ENCODE results near the gene SDC3. TPM values are rescaled to one million over a fixed set of nuclear protein-coding genes. Genes with fewer than 3 reads are reported as not detected.
"Not testable (repeated sequence)": the region's sequence is repeated elsewhere in the genome, so short reads cannot be mapped to it uniquely, and the experiment has no call there.

SDC3 gene, protein sequence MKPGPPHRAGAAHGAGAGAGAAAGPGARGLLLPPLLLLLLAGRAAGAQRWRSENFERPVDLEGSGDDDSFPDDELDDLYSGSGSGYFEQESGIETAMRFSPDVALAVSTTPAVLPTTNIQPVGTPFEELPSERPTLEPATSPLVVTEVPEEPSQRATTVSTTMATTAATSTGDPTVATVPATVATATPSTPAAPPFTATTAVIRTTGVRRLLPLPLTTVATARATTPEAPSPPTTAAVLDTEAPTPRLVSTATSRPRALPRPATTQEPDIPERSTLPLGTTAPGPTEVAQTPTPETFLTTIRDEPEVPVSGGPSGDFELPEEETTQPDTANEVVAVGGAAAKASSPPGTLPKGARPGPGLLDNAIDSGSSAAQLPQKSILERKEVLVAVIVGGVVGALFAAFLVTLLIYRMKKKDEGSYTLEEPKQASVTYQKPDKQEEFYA
- polyA plus RNA-seq (2013, experiment 1 of 2; ENCODE audit: insufficient read length): 56.8 TPM
- polyA plus RNA-seq (2013, experiment 2 of 2; ENCODE audit: insufficient read length): 58.5 TPM

DNA sequence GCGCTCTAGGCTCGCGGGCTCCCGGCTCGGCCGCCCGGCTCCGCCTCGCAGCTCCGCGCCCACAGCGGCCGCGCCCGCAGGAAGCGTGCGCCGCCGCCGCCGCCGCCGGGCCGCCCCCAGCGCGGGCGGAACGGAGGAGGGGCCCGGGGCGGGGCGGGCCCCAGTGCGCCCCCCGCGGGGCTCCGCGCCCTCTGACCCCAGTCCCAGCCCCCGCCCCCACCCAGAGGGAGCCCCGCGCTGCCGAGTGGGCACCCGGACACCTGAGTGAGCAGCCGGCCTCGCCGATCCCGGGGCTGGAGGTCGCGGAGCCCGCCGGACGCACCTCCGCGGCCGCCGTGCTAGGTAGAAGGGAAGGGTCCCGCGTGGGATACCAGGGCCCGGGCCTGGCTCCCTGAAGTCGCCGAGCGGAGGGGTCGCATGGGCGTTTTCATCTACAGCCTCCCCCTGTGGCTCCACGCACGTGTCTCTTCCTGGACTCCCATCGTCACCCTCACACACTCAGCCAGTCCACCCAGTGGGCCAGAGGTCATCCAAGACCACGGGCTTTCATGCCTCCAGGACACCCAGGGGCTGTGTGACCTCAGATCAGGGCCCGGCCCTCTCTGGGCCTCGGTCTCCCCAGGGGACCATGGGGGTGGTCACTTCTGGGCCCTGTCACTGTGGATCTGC is at the start of gene SDC3:
SDC3 (minus strand) TSS at position 63 of the 669 bp plus-strand sequence. CDS start 172 bp downstream, outside the sequence.
- DNase-seq: peak; percentile 52

DNA sequence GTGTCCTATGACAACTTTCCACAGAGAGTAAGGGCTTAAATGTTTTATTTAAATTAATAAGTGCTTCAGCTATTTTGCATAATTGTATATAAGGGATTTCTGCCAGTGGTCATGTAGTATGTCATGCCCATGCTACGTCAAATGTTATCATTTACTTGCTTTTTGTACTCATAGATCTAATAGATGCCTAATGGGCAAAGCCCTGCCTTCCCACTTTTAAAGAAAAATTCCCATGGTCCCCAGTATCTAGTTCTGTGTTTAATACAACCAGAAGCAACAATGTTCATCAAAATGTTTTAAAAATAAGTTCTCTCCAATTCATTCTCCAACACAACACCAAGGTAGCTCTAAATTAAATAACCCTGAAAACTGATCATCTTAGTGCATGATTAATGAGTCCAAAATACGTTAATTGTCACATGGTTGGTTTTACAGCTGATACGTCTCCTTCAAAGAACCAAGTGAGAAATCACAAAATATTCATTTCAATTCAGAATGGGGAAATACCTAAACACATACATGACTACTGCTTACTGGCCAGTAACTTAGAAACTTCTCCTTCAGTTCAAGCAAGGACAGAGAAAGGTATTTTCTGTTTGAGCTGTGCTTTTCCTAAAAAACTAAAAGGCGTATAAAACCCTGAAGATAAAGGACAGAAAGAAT is 49.1 kb upstream of the SDC3 start:
- DNase-seq: no peak

DNA sequence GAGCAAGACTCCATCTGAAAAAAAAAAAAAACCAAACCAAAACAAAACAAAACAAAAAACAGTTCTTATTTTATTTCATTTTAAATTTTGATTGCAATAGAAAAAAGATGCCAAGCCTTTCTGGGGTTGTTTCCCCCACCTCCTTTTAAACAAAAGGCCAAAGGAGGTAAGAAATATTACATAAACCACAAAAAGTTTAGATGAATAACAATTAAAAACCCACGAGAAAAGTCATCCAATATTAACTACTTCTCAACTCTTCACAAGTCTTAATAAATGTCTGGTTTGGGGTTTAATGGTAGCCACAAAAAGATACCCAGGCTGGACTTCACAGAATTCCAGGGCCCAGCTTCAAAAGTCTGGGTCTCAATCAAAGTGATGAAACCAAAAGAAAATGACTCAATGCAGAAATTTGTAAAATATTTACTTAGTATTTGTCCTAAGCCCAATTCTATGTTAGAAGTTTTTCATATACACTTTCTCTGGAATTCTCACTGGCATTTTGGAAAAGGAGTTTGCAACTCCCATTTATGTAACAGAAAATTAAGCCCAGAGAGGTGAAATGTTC is 47.0 kb upstream of the SDC3 start:
- DNase-seq: peak; percentile 81

DNA sequence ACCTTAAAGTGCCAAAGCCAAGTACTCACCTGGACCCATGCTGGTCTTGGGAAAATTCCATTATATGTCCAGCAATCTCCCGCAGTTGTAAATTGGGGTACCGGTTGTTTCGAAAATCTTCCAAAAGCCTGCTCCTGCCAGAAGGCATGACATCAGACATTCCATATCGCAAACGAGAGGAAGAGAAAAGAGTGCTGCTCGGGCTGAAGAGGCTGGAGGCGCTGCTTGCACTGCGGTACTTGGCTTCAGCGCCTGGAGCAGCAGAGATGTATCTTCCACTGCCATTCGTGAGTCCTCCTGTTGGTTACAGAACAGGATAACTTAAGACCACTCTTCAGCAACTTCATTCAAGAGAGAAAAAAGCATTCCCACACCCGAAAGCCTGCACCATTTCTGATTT is 45.1 kb upstream of the SDC3 start:
- no peak for DNase-seq

DNA sequence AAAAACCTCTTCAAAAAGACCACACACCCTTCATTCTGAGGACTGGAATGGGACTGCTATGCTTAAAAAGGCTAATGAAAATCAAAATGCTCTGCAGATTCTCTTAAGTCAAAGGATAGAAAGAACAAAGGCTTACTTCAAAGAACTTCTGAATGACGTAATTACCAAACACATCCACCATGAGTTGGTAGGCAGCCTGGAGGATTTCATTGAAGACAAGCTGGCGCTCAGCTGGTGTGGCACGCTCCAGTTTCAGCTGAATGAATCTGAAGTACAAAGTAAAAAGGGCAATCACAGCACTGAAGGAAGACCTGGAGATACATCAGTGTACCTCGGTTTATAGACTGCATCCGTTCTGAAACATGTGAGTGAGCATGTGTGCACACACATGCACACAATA is 43.5 kb upstream of the SDC3 start:
- no peak for DNase-seq

DNA sequence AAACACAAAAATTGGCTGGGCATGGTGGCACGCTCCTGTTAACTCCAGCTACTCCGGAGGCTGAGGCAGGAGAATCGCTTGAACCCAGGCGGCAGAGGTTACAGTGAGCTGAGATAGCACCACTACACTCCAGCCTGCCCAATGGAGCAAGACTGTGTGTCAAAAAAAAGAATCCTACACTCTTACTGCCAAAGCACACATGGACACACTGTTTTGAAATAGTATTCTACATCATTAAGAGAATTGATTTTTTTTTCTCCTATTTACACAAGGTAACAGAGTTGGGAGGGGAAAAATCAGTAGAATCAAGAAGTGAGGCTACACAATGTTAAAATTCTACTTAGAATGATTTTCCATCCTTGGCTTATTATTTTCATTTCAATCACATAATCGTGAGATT is 42.1 kb upstream of the SDC3 start:
- DNase-seq: no peak

DNA sequence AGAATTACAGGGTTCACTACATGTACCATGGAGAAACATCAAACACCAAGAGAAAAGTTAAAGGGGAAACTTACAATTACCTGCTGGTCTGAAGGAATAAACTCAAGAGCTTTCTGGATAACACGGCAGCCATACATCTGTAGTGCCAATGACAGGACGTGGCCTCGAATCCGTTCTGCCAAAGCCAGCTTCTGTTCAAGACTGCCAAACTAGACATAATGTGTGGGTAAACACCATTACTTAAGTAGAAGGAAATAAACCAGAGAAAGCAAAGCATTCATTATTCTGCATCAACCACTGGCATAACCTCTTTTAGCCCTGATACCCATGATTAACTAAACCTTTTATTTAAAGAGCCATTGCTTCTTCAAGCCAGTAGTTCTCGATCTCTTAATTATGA is 41.5 kb upstream of the SDC3 start:
- no peak for DNase-seq

DNA sequence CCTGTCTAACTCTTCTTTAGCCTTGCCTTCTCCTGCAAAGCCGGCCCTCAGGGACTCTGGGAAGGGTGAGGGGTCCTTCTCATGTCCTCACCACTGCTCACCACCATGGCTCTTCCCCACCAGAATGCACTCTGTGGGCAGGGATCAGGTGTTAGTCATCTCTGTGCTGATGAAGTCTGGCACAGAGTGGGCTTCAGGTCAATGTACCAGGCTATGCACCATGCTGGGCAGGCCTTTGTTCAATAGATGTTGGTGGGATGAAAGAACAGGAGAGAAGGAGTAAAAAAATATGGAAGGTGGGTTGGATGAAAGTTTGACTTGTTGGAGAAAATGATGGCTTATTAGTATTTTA is 40.9 kb upstream of the SDC3 start:
- not testable (repeated sequence) for DNase-seq

DNA sequence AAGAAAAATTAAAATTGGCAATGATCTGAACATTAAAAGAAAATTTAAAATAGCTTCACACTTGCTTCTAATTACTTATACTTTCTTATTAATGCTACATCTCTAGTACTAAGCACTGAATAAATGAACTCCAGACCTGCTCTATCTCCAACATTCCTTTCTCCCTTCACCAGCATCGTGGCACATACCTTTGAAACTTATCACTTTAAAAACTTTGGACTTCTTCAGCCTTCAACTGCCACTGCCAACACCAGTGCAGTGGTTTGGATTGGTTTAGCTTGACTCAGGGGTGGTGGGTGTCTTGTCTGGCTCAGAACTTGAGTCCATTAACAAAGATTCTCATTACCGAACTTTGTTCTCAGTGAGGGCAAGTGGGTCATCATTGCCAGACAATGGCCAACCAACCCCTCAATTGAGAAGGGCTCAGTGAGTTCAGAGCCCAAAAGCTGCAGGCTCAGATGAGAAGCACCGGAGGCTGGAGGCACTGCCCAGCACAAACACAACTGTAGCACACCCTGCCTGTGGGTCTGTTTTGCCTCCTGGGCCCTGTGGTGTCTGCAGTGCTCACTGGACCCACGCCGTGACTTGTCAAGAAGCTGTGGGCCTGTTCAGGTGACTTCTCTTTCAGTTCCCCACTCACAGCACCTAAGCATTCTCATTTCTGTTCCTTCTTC is 40.4 kb upstream of the SDC3 start:
- peak; percentile 53 for DNase-seq

DNA sequence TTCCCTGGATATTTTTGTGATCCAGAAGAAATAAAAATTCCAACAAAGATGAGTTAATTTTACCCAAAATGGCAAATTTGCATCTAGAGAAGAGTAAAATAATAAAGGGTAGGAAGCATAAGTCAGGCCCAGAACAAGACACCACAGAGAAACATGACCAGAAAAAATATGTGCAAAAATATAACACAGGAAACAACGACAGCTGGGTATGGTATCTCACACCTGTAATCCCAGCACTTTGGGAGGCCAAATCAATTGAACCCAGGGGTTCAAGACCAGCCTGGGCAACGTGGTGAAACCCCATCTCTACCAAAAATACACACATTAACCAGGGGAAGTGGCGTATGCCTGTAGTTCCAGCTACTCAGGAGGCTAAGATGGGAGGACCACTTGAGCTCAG is 39.7 kb upstream of the SDC3 start:
- no peak for DNase-seq

DNA sequence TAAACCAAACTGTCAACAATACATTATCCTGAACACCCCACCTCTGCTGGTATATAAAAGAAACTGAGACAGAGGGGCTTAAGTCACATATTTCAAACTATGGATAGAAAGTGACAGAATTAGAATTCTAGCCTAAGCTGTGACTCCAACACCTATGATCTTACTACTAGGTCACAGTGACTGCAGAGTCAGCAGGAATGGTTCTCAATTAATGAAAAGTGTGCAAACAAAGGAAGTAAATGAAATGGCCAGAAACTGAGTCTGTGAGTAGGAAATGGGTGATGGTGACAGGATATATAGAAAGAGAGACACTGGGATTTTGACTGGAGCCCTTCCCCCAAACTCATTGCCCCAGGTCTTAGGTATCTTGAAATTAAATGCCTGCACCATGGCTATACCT is 38.7 kb upstream of the SDC3 start:
- DNase-seq: no peak

DNA sequence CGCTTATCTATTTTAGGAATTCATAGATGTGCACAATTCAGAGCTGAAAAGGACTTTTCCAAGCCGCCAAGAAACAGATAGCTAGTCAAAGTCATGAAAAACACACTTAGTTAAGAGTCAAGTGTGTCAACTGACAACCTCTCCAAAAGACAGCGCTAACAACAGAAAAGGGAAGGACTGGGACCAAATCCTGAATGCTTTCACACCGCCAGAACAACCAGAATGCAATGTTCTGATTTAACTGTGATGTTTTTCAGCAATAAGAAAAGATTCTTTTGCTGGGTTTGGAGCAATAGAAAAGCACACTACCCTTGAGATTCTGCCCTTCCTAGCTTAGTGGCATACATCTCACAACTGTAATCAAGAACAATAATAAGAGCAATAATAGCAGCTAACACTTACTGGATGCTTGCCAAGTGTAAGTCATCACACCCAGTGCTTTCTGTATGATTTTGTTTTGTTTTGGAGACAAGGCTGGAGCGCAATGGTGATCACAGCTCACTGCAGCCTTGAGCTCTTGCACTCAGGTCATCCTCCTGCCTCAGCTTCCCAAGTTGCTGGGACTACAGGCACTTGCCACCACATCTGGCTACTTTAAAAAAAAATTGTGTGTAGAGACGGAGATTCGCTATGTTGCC is 33.9 kb upstream of the SDC3 start:
- no peak for DNase-seq

DNA sequence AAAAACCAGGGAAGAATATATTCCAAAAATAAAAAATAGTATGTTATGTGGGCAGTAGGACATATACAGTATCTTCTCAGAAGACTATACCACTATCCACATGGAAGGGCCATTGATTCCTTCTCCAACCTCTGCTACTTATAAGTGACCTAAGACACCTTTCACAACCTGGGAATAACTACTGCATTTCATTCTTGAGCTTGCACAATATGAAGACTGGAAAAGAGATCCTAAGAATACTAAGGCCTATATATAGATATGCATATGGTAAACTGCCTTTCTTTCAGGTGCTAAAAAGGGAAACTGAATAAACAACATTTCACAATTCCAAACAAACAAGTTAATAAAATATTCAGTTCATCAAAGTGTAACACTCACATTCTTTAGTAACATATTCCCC is 32.0 kb upstream of the SDC3 start:
- DNase-seq: no peak

DNA sequence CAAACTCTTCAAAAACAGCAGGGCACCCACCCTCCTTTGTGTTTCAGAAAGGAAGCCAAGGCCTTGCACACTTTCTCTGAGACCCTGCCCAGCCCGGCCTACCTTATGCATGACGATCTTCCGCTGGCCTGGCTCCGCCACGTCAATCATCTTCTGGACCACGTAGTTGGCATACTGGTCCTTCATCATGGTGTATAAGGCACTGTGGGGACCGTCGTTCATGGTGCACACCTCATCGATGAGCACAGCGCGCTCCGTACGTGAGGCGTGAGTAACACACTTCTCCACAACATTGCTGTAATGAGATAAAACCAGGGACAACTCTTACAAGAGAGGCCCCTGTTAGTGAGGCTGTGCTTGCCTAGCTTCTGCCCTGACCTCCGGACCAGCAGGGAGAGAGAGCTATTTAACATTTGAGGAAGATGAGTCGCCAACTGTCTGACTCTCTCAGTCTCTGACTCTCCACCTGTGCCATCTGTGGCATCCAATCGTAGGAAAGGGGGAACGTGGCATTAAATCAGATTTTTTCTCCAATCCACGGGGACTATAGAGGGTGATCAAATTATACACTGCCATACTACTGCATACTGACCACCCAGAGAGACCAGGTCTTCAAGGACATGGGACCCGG is 28.1 kb upstream of the SDC3 start:
- DNase-seq: no peak

DNA sequence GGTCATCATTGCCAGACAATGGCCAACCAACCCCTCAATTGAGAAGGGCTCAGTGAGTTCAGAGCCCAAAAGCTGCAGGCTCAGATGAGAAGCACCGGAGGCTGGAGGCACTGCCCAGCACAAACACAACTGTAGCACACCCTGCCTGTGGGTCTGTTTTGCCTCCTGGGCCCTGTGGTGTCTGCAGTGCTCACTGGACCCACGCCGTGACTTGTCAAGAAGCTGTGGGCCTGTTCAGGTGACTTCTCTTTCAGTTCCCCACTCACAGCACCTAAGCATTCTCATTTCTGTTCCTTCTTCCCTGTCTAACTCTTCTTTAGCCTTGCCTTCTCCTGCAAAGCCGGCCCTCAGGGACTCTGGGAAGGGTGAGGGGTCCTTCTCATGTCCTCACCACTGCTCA is 27.2 kb upstream of the SDC3 start:
- DNase-seq: not testable (repeated sequence)

DNA sequence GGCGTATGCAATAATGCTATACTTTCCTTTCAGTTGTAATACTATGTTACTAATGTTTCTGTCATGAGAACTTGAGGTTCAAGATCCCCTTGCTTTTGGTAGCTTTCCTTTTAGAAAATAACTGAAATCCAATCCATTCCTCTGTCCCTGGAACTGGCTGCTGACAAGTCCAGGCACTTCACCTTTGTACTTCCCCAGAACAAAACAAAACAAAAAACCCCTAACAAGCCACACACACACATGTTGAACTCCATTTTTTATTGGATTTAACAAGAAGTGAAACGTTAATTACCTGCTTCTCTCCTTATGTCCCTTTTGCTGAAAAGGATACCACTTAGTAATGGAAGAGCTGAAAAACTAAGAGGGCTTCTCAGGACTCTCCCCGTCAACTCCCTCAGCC is 26.1 kb upstream of the SDC3 start:
- no peak for DNase-seq

DNA sequence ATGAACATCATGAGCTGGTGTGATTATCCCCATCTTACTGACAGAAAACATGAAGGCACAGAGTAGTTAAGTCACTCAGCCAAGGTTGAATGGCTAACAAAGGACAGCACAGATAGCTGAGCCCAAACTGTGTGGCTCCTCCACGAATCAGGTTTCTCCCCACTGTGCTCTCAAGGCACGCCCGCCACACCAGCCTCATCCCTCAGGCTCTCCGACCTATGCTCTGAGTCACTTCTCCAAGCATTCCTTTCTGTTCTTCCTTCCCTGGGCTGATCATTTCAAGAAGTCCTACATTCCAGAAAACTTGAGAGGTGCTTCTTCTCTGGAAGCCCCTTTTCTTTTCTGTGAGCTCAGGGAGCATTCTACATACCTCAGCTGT is 25.3 kb upstream of the SDC3 start:
- peak; percentile 55 for DNase-seq

DNA sequence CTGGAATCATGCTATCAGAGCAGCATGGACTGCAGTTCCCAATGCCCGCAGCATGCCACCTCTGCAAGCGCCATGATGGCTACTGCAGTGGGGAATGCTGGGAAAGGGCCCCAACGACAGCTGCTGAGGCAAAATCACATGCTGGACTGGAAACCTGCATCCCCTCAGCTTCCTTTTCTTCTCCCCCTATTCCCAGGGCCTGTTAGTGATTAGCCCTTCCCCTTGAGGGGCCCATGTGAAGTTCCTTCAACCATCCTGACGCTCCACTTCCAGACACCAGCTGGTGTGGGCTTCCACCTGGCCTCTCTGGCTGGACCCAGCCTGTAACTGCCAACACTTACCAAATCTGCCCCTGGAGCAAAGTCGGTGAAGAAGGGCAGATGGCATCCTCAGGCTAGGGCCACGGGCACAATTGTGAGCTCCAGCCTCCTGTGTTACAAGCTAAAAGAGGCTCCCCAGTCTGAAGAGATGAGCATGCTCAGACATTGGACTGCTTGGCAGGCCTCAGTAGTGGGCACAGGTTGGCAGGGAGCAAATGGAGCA is 22.1 kb upstream of the SDC3 start:
- no peak for DNase-seq

DNA sequence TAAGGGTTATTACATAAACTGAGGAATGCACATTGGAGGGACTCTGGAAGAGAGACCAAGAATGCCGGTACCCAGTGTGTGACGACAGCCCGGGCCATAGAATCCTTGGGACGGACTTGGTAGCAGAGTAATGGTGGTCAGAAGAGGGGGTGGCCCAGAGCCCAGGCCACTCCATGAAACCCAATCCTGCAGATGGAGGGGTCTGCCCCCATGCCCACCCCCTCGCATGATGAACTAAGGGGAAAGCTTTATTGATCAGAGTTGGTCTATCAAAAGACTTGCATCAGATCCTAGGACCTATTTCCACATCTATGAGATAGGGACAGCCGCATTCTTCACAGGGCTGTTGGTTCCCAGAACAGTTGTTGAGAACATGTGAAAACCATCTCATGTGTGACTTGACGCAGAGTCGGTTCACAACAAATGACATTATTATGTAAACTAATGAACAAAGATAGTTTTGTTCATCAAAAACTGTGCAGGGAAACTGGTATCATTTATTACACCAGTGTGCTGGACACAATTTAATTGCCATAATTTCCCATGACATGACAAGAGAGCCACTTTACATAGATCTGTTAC is 21.5 kb upstream of the SDC3 start:
- DNase-seq: no peak

DNA sequence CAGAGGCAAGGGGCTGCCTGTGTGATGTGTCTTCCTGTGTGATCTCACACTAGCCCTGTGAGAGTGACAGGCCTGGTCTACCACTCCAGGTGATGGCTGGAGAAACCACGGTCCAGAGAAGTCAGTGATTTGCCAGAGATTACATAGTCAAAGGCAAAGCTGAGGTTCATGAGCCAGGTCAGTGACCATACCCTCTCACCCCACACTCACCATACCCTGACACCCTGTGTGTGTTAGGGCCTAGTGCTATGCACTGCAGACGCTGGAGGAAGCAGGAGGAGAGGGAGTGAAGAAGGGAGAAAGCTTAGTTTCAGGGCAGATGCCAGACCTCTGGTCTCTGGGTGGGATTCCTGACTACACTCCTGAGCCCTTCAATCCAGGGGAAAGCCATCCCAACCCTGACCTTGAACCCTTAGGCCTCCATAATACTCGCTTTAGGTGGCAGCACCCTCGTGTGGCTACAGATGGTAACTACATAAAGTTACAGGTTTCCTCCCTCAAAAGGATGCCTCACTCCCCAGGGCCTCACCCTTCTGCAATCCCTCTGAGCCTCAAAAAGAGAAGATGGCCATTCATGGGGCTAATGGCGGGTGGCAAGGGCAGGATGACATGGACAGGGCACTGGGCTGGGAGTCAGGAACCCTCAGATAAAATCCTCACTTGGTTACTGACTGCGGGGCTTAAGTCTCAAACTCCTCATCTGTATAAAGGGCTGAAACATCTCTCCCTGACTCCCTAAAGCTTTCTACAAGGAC is 20.8 kb upstream of the SDC3 start:
- DNase-seq: peak; percentile 43
